Endothelial cell of umbilical vein (primary cell): ENCODE data around the gene ASB10. TPM values are rescaled to one million over a fixed set of nuclear protein-coding genes. Genes with fewer than 3 reads are reported as not detected.

Source experiments
- Bru-seq: library from RNA; stranded (reverse); fragments of 400-500 nt; gene quantifications from one replicate; lab custom pipeline; 2021; lab: Mats Ljungman, UMichigan
- BruChase-seq, 2 experiments: library from RNA; stranded (reverse); fragments of 400-500 nt; gene quantifications; one replicate each; lab custom pipeline; 2021; lab: Mats Ljungman, UMichigan
- BruUV-seq: library from RNA; stranded (reverse); fragments of 400-500 nt; replicated peaks from 2 replicates; lab custom pipeline; 2021; lab: Mats Ljungman, UMichigan
- CTCF ChIA-PET: fragments of 300-600, 350-600 bp; sonication (Branson Sonifier 250); formaldehyde crosslinking; loops from one replicate; lab custom pipeline; 2021; ENCODE audit warnings: antibody characterized with exemption, inconsistent platforms; lab: Charles Lee
- POLR2A ChIA-PET: fragments of 300-600, 350-600 bp; sonication (Branson Sonifier 250); formaldehyde crosslinking; loops from one replicate; lab custom pipeline; 2021; ENCODE audit warnings: antibody characterized with exemption, inconsistent platforms; lab: Charles Lee
- DNase-seq: peaks from one replicate; pipeline ENCODE4 v3.0.0-alpha.2; 2011; ENCODE audit warnings: low read depth, low spot score
- FAIRE-seq: peaks from 2 replicates; lab custom pipeline; 2011; peaks lifted over from hg19 to GRCh38; lab: Jason Lieb, UNC
- H2AFZ ChIP-seq: 2 replicates; pipeline ENCODE4 v1.6.0; 2012; ENCODE audit warnings: low read depth, low read length, control low read depth, inconsistent platforms
- H3K27ac ChIP-seq: 2 replicates; pipeline ENCODE4 v1.5.1; 2011; ENCODE audit warnings: low read depth, mild to moderate bottlenecking, control low read depth, low read length, moderate library complexity; ENCODE audit not compliant: insufficient read depth
- H3K27me3 ChIP-seq, 2 experiments: 2 replicates each; pipeline versions ENCODE4 v1.6.0 to v1.6.1; 2011; ENCODE audit warnings: low read length in 2 of 2, mixed read lengths in 1 of 2; ENCODE audit not compliant: control insufficient read depth in 2 of 2, insufficient read depth in 2 of 2
- H3K36me3 ChIP-seq, 2 experiments: 2 replicates in 1 of 2; 3 replicates in 1 of 2; pipeline ENCODE4 v1.5.1; 2011; ENCODE audit warnings: low read length in 2 of 2, mild to moderate bottlenecking in 1 of 2, moderate library complexity in 1 of 2; ENCODE audit not compliant: control insufficient read depth in 2 of 2, insufficient read depth in 2 of 2; ENCODE audit errors: extremely low read depth in 1 of 2
- H3K4me1 ChIP-seq: 3 replicates; pipeline ENCODE4 v1.5.1; 2011; ENCODE audit warnings: mild to moderate bottlenecking, low read length; ENCODE audit not compliant: control insufficient read depth, insufficient read depth; ENCODE audit errors: extremely low read depth
- H3K4me2 ChIP-seq: 2 replicates; pipeline ENCODE4 v1.6.1; 2011; ENCODE audit warnings: low read length, control low read depth, mixed read lengths; ENCODE audit not compliant: insufficient read depth
- H3K4me3 ChIP-seq, 3 experiments: fragments of 200-600 bp in 1 of 3; sonication (generic), shearing (Covaris generic) in 1 of 3; replicated peaks in 1 of 3; 2 replicates each; pipeline ENCODE4 v1.5.1; 2011 to 2016; ENCODE audit warnings: control low read depth in 3 of 3, low read length in 3 of 3, mild to moderate bottlenecking in 2 of 3, inconsistent platforms in 1 of 3, low read depth in 1 of 3, moderate library complexity in 1 of 3; ENCODE audit not compliant: insufficient read depth in 1 of 3
- H3K79me2 ChIP-seq: 2 replicates; pipeline ENCODE4 v1.6.0; 2012; ENCODE audit warnings: low read length, inconsistent platforms; ENCODE audit not compliant: control insufficient read depth, insufficient read depth
- H3K9ac ChIP-seq: replicated peaks from 2 replicates; pipeline ENCODE3; 2011; ENCODE audit warnings: low read length, control low read depth; ENCODE audit not compliant: insufficient read depth; ENCODE audit errors: extremely low read depth
- H3K9me1 ChIP-seq: replicated peaks from 3 replicates; pipeline ENCODE4 v1.6.0; 2011; ENCODE audit warnings: mild to moderate bottlenecking, low read length; ENCODE audit not compliant: control insufficient read depth, insufficient read depth; ENCODE audit errors: extremely low read depth
- H3K9me3 ChIP-seq: replicated peaks from 2 replicates; pipeline ENCODE4 v1.5.1; 2012; ENCODE audit warnings: low read length, inconsistent platforms; ENCODE audit not compliant: control insufficient read depth, insufficient read depth
- H4K20me1 ChIP-seq: replicated peaks from 2 replicates; pipeline ENCODE3; 2011; ENCODE audit warnings: mild to moderate bottlenecking, low read length; ENCODE audit not compliant: control insufficient read depth, insufficient read depth; ENCODE audit errors: extremely low read depth
- CTCF ChIP-seq, 2 donors: IDR thresholded peaks; 1 replicate in 1 of 2; 2 replicates in 1 of 2; pipeline ENCODE4 v1.5.1; 2011; ENCODE audit warnings: low read length in 2 of 2, mild to moderate bottlenecking in 2 of 2, moderate library complexity in 2 of 2, control low read depth in 1 of 2, inconsistent platforms in 1 of 2, low read depth in 1 of 2; ENCODE audit not compliant: insufficient read depth in 1 of 2; ENCODE audit errors: extremely low read depth in 1 of 2
- EZH2 ChIP-seq: IDR thresholded peaks from 2 replicates; pipeline ENCODE4 v1.6.1; 2012; ENCODE audit warnings: borderline replicate concordance, low read depth, mild to moderate bottlenecking, moderate library complexity, low read length, inconsistent platforms; ENCODE audit not compliant: severe bottlenecking
- FOS ChIP-seq: IDR thresholded peaks from 2 replicates; pipeline ENCODE4 v1.6.1; 2011; ENCODE audit warnings: mild to moderate bottlenecking, low read length, moderate library complexity, borderline replicate concordance; ENCODE audit not compliant: insufficient read depth
- GATA2 ChIP-seq: IDR thresholded peaks from 2 replicates; pipeline ENCODE4 v1.7.0; 2011; ENCODE audit warnings: low read depth, mild to moderate bottlenecking, moderate library complexity, mixed read lengths, low read length; ENCODE audit not compliant: insufficient read length, insufficient read depth
- JUN ChIP-seq: IDR thresholded peaks from 2 replicates; pipeline ENCODE4 v1.6.1; 2011; ENCODE audit warnings: borderline replicate concordance, low read depth; ENCODE audit not compliant: insufficient read length, insufficient read depth
- MAX ChIP-seq: IDR thresholded peaks from 2 replicates; pipeline ENCODE4 v1.6.1; 2011; ENCODE audit not compliant: insufficient read depth, insufficient read length
- MYC ChIP-seq: IDR thresholded peaks from one replicate; pipeline ENCODE4 v1.6.1; 2011; ENCODE audit warnings: mild to moderate bottlenecking, low read depth, low read length
- POLR2A ChIP-seq: IDR thresholded peaks from 2 replicates; pipeline ENCODE4 v1.6.1; 2012; ENCODE audit warnings: low read depth, mild to moderate bottlenecking, control low read depth, low read length
- POLR2AphosphoS5 ChIP-seq: IDR thresholded peaks from 2 replicates; pipeline ENCODE4 v1.6.1; 2012; ENCODE audit warnings: low read depth, mild to moderate bottlenecking, control low read depth, low read length, moderate library complexity; ENCODE audit not compliant: insufficient read depth
- dilution Hi-C: fragments of 300-500 bp; cut with MboI; formaldehyde crosslinking; loops from one replicate; pipeline ENCODE4 v1.15.0; 2019; ENCODE audit warnings: low sequenced_read_pairs; ENCODE audit not compliant: extremely low pct_ligation_motif_present
- intact Hi-C: fragments of 100-400 bp; cut with micrococcal nuclease; formaldehyde crosslinking; loops from one replicate; pipeline ENCODE4 v1.10.0; 2022
- long read RNA-seq: library from polyadenylated mRNA; stranded (forward); transcript quantifications from one replicate; pipeline ENCODE4 v2.0.0, GENCODE V29; 2021
- polyA minus RNA-seq, 3 experiments: library from RNA; depleted of rRNA, polyadenylated mRNA; stranded (reverse); fragments of >200 nt; gene quantifications; 1 replicate in 1 of 3; 2 replicates in 2 of 3; pipeline ENCODE4 v1.2.3, GENCODE V29; 2011
- polyA plus RNA-seq, 4 experiments: library from polyadenylated mRNA; depleted of rRNA in 3 of 4; stranded (reverse) in 3 of 4; unstranded in 1 of 4; fragments of >200 nt; gene quantifications; 2 replicates each; pipeline versions ENCODE4 v1.2.1 to v1.2.3, GENCODE V29; 2011 to 2012; ENCODE audit warnings: missing spikeins in 1 of 4
- total RNA-seq: library from RNA; stranded (reverse); gene quantifications from 2 replicates; pipeline ENCODE4 v1.2.3, GENCODE V29; 2021

Gene ASB10
- not detected in 2 replicates for total RNA-seq
- not detected in 2 replicates for polyA plus RNA-seq
- not detected in 2 replicates for polyA plus RNA-seq (2011; cell fraction: cytosol; rRNA removed)
- not detected in 2 replicates for polyA plus RNA-seq (2011; cell fraction: nucleus; rRNA removed)
- not detected in 2 replicates for polyA plus RNA-seq (2012)
- polyA minus RNA-seq: not detected in 2 replicates
- polyA minus RNA-seq (2011; cell fraction: cytosol; rRNA and poly(A)+ RNA removed): not detected
- not detected in 2 replicates for polyA minus RNA-seq (2011; cell fraction: nucleus; rRNA and poly(A)+ RNA removed)
- not detected for Bru-seq, nascent RNA
- BruChase-seq, experiment 1, labeled RNA remaining after a 6-hour chase: not detected
- not detected for BruChase-seq, experiment 2, labeled RNA remaining after a 2-hour chase
- long read RNA-seq: 0 reads

GRCh38 chr7:151186640-151187408 lies at the start of gene ASB10:
Gene ASB10, minus strand, starts transcription at chr7:151187250. Its CDS starts 120 bp downstream, at chr7:151187130.
- TF ChIP-seq FOS (no peak), GATA2 (no peak), EZH2 (no peak), JUN (no peak), POLR2AphosphoS5 (no peak), CTCF (IDR thresholded peaks at IDR 0.05; ENCODE audit: extremely low read depth in 1 of 2, insufficient read depth in 1 of 2, low read depth in 1 of 2, low read length in 2 of 2) (no peak), POLR2A (no peak), MAX (no peak), MYC (no peak)
- ChIA-PET CTCF (no interaction called here), POLR2A (no interaction called here)
- H3K9me1 ChIP-seq: no peaks in the 10 kb centered on the region
- H2AFZ ChIP-seq: no peak within 1 kb of the TSS
- peaks cover 12 to 15% of the 10 kb centered on the region in 2 experiments for H3K27me3 ChIP-seq
- no peaks in the 10 kb centered on the region for H3K4me1 ChIP-seq
- H3K4me3 ChIP-seq: no peak within 1 kb of the TSS
- H3K27ac ChIP-seq: no peak within 1 kb of the TSS
- intact Hi-C loops (no loop called here), dilution Hi-C loops (no loop called here)
- FAIRE-seq (no peak), DNase-seq (no peak)
- H3K4me2 ChIP-seq: no peak within 1 kb of the TSS
- BruUV-seq: no TSS peak
- H3K9ac ChIP-seq: no peak within 1 kb of the TSS
- H3K36me3 ChIP-seq: no peaks in the 10 kb centered on the region
- H4K20me1 ChIP-seq: no peaks in the 10 kb centered on the region
- no peaks in the 10 kb centered on the region for H3K79me2 ChIP-seq
- no peaks in the 10 kb centered on the region for H3K9me3 ChIP-seq
